Cortex of kidney (tissue), 1 donor: ENCODE results near the gene HINT3.
"Not testable (repeated sequence)": the region's sequence is repeated elsewhere in the genome, so short reads cannot be mapped to it uniquely, and the experiment has no call there.

Source experiments
- DNase-seq: peaks from one replicate; lab custom pipeline; 2025; lab: John Stamatoyannopoulos, UW

Gene HINT3

DNA sequence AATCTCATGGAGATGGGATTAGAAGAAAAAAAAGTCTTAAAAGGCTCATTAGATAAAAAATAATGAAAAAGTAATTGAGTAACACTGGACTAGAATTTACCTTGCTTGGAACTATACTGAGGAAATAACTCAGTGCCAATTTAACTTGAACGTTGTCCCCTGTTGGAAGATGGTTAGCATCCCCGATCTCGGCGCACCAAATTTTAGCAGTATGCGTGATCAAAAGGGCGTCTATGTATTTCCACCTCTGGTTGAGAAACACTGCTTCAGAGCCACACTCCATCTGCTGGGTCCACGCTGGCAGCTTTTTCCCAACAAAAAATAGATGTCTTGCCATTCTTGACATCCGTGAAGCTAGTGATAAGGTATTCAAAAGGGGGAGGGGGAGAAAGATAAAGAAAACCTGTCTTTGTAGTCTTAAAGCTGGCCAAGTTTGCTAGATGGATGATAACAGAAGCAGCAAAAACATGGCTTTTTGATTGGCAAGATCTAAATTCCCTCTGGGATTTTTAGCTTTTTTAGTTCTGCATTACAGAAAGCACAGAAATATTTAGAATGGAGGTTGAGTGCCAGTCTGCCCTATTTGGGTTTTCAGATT lies 6.4 kb downstream of the HINT3 start:
- no peak for DNase-seq

DNA sequence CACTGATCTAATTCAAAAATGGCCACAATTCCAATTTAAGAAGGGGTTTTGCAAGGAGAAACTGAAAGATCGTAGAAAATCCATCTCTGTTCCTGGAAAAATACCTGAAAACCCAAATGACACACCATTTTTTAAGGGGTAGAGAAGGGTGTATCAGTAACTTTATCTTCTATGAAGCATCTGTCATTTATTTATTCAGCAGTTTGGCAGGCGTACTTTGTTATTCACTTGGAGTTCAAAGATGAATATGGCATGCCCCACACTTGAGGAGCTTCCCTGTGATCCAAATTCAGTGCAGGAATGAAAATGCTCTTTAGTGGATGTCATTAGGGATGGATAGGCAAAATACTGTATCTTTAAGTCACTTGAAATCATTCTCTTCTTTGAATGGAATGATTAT lies 7.2 kb downstream of the HINT3 start:
- DNase-seq: no peak

DNA sequence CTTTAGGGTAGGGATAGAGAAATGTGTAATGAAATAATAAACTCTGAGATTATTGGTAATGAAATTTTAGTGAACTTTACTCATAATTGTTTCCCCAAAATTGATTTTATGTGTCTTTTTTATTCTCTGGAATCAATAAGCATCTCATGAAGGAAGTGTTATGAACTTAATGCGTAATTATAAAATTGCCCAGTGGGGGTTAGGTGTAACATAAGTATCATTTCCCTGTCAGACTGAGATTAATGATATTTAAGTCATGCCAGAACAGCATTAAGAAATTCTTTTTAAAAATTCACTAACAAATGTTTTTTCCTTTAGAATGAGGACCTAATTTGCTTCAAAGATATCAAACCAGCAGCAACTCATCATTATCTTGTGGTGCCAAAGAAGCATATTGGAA lies 10.0 kb downstream of the HINT3 start:
- DNase-seq: no peak

DNA sequence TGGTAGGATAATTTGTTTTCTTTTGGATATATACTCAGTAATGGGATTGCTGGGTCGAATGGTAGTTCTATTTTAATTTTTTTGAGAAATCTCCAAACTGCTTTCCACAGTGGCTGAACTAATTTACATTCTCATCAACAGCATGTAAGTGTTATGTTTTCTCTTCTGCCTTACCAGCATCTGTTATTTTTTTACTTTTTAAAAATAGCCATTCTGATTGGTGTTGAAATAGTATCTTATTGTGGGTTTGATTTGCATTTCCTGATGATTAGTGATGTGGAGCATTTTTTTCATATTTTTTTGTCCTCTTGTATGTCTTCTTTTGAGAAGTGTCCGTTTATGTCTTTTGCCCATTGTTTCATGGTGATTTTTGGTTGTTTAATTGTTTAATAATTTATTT lies 11.9 kb downstream of the HINT3 start:
- DNase-seq: no peak

DNA sequence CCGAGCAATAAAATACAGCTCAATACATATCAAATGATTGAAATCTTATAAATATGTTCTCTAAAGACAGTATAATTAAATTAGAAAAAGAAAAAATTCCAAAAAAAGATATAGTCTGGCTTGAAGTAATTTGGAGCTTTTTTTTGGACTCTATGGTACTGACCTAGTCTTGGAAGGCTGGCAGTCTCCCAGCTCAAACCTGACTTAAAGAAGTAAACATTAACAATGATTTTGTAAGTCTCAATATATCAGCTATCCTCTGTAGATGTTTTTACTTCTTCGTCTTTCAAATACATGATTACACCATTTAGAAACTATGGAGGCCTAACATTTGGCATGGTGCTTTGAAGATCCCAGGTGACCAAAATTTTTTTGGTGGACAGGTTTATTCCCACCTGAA lies 14.2 kb downstream of the HINT3 start:
- DNase-seq: no peak

DNA sequence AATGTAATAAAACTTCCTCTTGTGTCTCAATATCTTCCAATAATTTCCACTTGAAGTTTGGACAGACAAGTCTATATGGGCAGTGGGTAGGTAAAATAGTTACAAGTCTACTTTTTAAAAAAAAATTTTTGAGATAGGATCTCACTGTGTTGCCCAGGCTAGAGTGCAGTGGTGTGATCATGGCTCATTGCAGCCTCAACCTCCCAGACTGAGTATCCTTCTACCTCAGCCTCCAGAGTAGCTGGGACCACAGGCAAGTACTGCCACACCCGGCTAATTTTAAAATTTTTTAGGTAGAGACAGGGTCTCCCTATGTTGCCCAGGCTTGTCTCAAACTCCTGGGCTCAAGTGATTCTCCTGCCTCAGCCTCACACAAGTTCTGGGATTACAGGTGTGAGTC lies 15.9 kb downstream of the HINT3 start:
- DNase-seq: not testable (repeated sequence)

DNA sequence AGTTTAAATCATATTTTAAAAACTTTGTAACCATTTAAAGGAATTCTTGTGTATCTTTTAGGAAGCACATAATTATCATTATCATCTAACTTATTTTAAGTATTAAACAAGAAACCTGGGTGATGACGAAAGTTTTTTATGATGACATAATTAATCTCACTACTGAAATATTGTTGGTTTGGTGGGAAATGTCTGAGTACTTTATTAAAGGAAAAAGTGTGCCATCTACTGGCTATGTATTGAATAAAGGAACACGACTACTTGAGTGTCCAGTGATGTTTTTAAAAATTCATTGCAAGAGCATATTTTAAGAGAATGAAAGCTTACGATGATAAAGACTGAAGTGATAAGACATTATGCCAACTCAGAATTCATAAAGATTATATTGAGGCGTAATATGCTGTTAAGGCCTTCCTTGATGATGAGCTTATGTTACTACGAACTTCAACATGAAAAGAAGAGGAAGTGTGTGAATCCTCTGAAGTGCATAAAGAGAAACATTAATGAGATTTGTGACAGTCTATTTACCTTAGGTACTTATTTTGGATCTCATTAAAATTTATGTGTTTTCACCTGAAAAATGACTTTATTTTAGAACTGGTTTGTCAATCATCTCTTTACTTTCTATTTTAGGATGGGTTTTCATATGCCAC lies 17.8 kb downstream of the HINT3 start:
- DNase-seq: no peak

DNA sequence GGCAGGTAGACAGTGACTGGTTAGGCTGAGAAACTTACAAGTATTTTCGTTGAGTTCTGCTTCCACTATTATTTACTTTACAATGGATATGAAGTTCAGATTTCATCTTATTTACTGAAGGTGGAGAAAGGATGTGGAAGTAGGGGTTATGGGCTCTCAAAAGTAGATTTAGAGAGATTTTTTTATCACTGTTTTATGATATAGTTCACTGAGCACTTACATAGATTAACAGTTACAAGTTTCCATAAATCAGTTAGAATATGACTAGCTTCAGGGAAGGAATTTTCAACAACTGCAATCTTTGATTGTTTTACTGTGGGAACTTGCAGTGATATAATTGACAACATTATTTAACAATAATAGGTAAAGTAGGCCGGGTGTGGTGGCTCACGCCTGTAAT lies 22.5 kb downstream of the HINT3 start:
- DNase-seq: no peak

DNA sequence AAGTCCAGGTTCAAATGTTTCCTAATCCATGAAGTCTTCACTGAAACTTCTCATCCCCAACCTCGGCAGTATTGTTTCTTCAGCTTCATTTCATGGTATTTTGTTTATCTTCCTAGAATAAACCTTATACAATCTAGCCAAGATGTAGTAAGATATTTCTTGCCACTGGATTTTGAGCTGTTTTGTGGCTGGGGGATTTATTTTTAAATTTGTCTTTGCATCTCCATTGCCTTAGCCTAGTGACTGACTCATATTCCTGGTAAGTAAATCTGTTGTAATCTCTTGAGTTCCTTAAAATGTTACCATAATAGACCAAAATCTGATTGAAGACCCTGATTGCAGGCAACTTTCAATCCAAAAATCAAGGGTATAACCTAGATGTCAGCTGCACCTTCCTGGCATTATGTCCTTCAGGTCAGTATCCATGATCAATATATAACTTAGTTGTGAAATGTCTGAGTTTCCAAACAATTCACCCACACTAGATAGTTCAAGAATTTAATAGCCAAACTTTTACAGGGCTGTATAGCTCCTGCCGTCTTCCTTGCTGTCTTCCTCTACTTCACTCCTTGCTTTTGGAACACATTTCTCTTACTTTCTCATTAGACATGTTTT lies 25.1 kb downstream of the HINT3 start:
- no peak for DNase-seq

DNA sequence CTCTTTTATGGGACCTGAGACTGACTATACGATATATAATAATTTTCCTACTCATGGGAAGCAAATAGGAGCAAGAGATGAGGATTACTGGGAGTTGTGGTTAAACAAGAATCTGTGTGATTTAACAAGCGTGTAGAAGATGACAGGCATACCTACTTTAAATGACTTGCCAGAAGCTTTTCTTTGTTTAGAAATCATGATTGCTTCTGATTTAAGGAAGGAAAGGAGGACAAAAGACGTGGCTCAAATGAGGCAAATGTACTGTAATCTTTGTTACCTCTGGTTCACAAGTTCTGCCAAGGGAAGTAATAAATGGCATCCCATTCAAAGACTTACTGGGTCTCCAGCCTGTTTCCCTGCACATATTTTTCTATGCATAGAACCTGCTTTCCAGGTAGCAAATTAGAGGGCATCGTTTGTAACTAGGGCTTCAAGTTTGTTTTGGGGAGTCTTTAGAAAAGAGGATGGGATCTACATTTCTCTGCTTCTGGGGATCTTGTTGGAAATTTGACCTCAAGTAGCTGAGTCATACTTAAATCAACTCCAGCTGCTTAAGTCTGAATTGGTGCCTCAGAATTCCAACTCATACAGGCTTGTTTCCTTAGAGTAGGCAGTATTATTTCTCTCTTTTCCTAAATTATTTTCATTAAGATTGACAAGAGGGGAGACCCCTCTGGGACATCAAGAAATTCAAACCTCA lies 26.8 kb downstream of the HINT3 start:
- no peak for DNase-seq

DNA sequence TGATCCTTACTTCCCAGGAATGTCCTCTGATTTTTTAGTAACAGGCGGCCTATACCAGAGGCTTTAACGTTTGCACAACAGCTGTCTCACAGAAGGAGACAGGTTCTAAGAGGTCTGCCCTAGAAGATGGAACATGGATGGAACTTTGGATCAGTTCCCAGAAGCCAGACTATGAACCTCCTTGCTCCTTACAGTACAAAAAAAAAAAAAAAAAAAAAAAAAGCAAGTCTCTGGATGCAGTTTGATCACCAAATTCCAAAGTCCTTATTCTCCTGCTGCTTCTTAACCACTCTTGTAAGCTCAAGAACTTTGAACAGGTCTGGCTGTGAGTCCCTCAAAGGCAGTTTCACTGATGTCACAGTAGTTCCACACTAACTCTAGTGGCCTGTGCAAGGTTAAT lies 27.7 kb downstream of the HINT3 start:
- DNase-seq: no peak

DNA sequence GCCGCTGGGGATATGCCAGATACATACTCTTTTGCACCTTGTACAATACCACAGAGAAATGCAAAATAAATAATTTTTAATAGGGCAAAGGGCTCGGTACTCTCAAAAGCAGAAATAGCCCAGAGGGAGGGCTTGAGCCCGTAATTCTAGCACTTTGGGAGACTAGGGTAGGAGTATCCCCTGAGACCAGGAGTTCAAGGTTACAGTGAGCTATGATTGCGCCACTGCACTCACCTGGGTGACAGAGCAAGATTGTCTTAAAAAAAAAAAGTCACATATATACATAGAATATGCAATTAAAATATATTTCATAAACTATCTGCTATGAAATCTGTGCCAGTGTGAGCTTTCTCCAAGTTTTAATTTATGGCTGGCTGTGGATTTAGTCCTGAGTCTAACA lies 29.0 kb downstream of the HINT3 start:
- DNase-seq: no peak

DNA sequence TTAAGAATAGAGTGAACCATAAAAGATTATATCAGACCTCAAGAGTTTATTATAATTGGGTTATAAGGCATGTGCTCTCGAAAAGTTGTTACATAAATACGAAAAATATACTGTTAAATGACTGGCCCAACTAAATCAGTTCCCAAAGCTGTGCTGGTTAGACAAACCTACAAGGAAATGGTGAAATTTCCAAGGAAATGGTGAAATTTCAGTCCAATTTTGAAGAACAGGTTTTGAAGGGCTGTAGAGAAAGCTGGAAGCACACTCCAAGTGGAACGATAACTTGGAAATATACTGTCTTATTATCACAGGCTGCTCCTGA lies 29.4 kb downstream of the HINT3 start:
- DNase-seq: no peak

DNA sequence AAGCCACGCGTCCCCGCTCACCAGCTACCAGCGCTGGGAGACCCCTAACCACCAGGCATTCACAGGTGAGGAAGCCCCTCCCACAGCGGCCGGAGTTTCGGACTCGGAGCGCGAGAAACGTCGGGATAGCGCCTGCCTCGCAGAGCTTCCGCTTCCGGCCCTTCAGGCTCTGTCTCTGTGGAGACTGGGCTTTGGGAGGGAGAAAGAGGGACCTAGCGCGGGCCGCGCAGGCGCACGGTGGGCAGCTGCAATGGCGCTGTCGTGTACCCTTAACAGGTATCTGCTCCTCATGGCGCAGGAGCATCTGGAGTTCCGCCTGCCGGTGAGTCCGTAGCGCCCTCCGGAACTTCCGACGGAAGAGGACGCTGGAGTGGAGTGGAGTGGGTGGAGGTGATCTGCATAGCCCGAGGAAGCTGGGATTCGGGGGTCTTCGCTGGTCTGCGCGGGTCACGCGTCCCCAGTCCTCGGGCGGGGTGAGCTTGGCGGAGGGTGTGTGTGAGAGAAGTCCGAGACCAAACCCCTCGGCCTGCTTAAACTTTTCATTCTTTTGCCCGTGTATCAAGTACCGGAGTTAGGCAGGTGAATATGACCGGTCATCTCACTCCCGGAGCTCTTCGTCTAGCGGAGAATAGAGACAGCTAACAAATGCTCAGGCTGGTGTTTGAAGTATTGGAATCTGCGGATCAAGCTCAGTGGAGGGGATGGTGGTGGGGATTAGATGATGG lies 29.9 kb downstream of the HINT3 start, which contains the start of gene TRMT11:
TRMT11 (plus strand) TSS at position 240 of the 725 bp plus-strand sequence; CDS start at position 251, 11 bp downstream.
- DNase-seq: peak; percentile 52

DNA sequence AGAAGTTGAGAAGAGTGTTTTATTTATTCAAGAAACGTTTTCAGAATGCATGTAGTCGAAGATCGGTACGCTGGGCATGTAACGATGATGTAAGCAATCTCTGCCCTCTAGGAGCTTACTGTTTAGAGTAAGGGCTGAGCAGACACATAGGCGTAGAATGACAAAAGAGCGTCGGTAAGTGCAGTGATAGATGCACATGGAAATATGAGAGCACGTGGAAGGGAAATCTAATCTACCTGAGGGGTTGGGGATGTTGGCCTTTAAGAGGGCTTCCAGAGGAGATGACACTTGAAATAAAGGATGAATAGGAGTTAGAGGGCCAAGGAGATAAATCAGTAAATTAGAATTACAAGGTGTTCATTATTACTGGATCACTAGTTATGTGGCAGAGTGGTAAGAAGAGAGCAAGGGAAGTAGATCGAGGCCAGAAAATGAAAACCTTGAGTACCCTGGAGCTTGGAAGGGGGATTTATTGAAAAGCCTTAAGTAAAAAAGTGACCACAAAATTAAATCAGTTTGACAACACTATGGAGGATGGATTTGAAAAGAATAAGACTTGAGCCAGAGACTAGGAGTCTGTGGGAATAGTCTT lies 30.6 kb downstream of the HINT3 start:
- no peak for DNase-seq

DNA sequence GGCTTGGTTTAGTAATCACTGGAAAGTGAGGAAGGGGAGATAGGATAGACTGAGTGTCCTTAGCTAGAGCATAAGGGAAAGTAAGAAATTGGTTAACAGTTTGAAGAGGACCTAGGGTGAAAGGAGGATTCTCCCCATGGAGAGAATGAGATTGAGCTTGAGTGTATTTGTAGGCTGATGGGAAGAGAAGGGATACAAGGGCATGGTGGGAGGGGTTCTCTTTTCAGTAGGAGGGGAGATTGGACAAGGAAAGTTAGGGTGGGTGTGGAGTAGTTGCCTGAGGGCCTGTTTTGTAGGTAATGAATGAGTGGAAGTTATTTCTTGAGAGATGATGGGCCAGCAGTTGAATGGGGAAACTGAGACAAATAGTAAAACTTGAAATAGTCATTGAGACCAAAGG lies 31.7 kb downstream of the HINT3 start:
- no peak for DNase-seq

DNA sequence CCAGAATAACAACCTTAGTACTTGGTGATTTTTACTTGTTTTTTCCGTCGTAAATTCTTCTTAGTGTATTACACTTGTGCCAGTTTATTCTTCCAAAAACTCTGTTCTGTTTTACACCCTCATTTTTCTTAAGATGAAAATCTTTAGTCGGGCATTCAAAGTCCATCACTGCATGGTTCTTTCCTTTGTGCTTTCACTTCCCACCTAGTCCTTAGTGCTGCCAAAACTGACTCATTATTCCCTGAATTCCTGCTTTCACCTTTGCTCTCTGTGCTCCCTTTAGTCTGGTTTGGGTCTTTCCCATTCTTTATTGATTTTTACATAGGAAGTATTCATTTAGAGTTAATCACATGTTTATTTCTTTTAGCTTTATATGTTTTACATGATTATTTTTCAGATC lies 33.1 kb downstream of the HINT3 start:
- no peak for DNase-seq

DNA sequence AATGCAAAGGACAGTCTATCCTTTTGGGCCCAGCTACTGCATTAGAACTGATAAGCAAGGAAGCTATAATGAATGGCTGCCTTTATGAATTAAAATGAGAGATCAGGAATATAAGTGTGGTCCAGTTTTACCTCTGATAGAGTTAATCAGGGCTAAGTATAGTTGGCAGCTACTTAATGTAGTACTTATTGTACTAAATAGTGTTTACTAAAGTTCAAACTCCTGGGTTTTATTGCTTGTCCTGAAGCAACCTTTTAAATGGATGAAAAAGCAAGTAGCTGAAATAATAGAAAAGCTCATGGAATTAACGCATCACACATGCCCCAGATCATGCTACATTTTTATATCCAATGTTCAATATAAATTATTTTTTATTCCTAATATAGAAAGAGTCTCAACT lies 35.1 kb downstream of the HINT3 start:
- no peak for DNase-seq

DNA sequence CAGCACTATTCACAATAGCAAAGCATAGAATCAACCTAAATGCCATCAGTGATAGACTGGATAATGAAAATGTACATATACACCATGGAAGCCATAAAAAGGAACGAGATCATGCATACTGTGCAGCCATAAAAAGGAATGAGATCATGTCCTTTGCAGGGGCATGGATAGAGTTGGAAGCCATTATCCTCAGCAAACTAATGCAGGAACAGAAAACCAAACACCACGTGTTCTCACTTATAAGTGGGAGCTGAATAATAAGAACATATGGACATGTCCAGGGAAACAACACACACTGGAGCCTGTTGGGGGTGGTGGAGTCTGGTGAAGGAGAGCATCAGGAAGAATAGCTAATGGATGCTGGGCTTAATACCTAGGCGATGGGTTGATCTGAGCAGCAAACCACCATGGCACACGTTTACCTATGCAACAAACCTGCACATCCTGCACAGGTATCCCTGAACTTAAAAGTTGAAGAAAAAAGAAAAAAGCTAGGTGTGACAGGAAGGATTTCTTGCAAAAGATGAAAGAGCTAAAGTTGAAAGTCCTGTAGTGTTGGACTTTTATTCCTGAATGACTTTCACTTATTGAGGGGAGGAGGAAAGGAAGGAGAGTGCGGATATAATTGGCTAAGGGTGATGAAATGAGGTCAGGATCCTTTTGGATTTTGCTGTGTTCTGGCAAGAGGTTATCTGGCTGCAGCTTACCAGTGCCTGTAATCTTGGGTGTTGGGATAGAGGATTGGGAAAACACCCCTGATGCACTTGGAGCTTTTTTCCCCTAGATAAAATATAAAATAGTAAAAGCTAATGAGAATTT lies 38.3 kb downstream of the HINT3 start:
- no peak for DNase-seq

DNA sequence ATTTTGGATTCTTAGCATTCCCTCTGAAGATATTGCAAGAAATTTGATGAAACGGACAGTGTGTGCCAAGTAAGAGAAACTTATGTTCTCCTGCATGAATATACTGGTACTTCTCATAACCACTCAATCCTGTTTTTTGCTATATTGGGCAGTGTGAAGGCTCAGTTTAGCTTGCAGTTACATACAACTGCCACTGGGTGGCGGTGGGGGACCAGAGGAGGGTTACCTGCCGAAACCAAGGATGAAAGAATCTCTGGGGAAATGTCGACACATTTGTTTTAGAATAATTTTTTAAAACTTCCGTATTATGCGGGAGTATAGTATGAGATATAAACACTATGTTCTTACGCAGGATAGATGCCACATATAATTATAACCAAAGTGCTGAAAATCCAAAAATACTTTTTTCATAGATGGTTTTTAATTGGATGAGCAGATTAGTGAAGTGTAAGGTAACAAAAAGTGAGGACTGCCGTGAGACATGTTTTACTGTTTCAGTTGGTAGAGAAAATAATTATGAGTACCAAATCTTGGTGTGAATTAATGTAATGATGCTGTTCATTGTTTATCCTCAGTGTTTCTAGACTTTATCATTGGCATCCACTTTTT lies 39.5 kb downstream of the HINT3 start:
- DNase-seq: no peak
